Esophagus squamous epithelium (tissue), 5 donors: Measurements from ENCODE around the gene IL13. TPM values are rescaled to one million over a fixed set of nuclear protein-coding genes. Genes with fewer than 3 reads are reported as not detected.

Source experiments
- DNase-seq: peaks from one replicate; lab custom pipeline; 2025; lab: John Stamatoyannopoulos, UW
- H3K27ac ChIP-seq, 4 donors: fragments of 200-600 bp; sonication (generic); one replicate each; pipeline ENCODE4 v1.5.1; 2016 to 2019; ENCODE audit warnings: mild to moderate bottlenecking in 1 of 4
- H3K27me3 ChIP-seq, 4 donors: fragments of 200-600 bp; sonication (generic); 1 replicate in 3 of 4; 2 replicates in 1 of 4; pipeline versions ENCODE4 v1.5.1 to v1.6.0; 2017 to 2021; ENCODE audit warnings: antibody characterized with exemption in 1 of 4
- H3K36me3 ChIP-seq, 3 donors: fragments of 200-600 bp; sonication (generic); one replicate each; pipeline ENCODE4 v1.5.1; 2016 to 2019
- H3K4me1 ChIP-seq, 3 donors: fragments of 200-600 bp; sonication (generic); one replicate each; pipeline ENCODE4 v1.5.1; 2017 to 2019
- H3K4me3 ChIP-seq, 4 donors: fragments of 200-600 bp; sonication (generic); 1 replicate in 3 of 4; 2 replicates in 1 of 4; pipeline ENCODE4 v1.5.1; 2016 to 2019; ENCODE audit warnings: mild to moderate bottlenecking in 2 of 4, moderate library complexity in 1 of 4
- H3K9me3 ChIP-seq, 3 donors: fragments of 200-600 bp; sonication (generic); one replicate each; pipeline ENCODE4 v1.5.1; 2016 to 2019
- POLR2A ChIP-seq, 4 donors: fragments of 450-650 bp; IDR thresholded peaks; one replicate each; pipeline ENCODE4 v1.6.1; 2017; ENCODE audit warnings: antibody characterized with exemption in 4 of 4, mild to moderate bottlenecking in 4 of 4, moderate library complexity in 3 of 4
- WGBS, 2 donors: methylation state at CpG; one replicate each; pipeline ENCODE4 v1.1.5; 2018; 5-methylcytosine and 5-hydroxymethylcytosine counted together
- intact Hi-C: fragments of 100-400 bp; cut with DNase I; formaldehyde crosslinking; loops from one replicate; pipeline ENCODE4 v1.15.0; 2022
- total RNA-seq, 4 donors: library from RNA; depleted of rRNA; stranded (reverse); fragments of >200 nt; gene quantifications; one replicate each; pipeline ENCODE4 v1.1.0, GENCODE V29; 2016
- TF ChIP-seq, protein P1 (sequence below), 6 experiments: fragments of 450-650 bp in 4 of 6; fragments of 200-600 bp in 2 of 6; sonication (generic) in 2 of 6; IDR thresholded peaks; one replicate each; pipeline ENCODE4 v1.5.1; 2016 to 2019; ENCODE audit warnings: antibody characterized with exemption in 6 of 6, mild to moderate bottlenecking in 4 of 6, moderate library complexity in 4 of 6
- donor health status: DM: yes; HTN: yes; CAD: no.

Gene IL13
- total RNA-seq, 4 donors from 2014 or later: not detected

DNA sequence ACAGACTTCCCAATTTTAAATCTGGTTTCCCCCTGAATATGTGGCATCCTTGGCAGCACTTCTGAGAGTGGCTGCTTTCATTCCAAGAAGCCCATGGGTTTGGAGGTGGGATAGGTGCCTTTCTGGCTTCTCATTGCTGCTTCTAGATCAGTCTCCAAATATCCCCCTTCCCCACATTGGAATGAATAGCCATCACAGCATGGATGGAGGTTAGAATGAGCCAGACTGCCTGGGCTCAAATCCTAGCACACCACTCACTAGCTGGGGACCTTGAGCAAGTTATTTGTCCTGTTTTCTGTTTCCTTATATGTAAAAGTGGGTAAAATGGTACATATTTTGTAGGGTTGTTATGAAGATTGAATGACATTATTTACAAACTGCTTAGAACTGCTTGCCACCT lies 13.8 kb upstream of the IL13 start:
- H3K27ac ChIP-seq: no peak overlapping the region
- H3K27me3 ChIP-seq: no peaks in the 10 kb centered on the region
- H3K36me3 ChIP-seq: peaks cover 5 to 58% (median 11%) of the 10 kb centered on the region in 3 donors
- intact Hi-C loops: no loop called here
- H3K9me3 ChIP-seq: peaks cover 0 to 9% (median 0%) of the 10 kb centered on the region in 3 donors
- H3K4me1 ChIP-seq: no peaks in the 10 kb centered on the region
- DNase-seq: no peak
- no peak overlapping the region for H3K4me3 ChIP-seq
- TF ChIP-seq, protein P1, sequence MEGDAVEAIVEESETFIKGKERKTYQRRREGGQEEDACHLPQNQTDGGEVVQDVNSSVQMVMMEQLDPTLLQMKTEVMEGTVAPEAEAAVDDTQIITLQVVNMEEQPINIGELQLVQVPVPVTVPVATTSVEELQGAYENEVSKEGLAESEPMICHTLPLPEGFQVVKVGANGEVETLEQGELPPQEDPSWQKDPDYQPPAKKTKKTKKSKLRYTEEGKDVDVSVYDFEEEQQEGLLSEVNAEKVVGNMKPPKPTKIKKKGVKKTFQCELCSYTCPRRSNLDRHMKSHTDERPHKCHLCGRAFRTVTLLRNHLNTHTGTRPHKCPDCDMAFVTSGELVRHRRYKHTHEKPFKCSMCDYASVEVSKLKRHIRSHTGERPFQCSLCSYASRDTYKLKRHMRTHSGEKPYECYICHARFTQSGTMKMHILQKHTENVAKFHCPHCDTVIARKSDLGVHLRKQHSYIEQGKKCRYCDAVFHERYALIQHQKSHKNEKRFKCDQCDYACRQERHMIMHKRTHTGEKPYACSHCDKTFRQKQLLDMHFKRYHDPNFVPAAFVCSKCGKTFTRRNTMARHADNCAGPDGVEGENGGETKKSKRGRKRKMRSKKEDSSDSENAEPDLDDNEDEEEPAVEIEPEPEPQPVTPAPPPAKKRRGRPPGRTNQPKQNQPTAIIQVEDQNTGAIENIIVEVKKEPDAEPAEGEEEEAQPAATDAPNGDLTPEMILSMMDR (IDR thresholded peaks at IDR 0.05): no peak
- no peak for TF ChIP-seq POLR2A (IDR thresholded peaks at IDR 0.05)

- Histone ChIP-seq H3K4me3 (no peak overlapping the region), H3K4me1 (no peaks in the 10 kb centered on the region), H3K27ac (no peak overlapping the region), H3K36me3 (peaks cover 4 to 32% (median 8%) of the 10 kb centered on the region in 3 donors), H3K9me3 (peaks cover 0 to 9% (median 0%) of the 10 kb centered on the region in 3 donors), H3K27me3 (no peaks in the 10 kb centered on the region)
- intact Hi-C loops: no loop called here
- 73 to 88% methylated on average over 11 of the region's 11 CpGs for WGBS, 2 donors
- no peak for DNase-seq
- no peak for TF ChIP-seq POLR2A (IDR thresholded peaks at IDR 0.05)
- TF ChIP-seq, protein P1 (IDR thresholded peaks at IDR 0.05): no peak
Observed at GRCh38 chr5:132646583-132647266, 11.2 kb upstream of the IL13 start.

DNA sequence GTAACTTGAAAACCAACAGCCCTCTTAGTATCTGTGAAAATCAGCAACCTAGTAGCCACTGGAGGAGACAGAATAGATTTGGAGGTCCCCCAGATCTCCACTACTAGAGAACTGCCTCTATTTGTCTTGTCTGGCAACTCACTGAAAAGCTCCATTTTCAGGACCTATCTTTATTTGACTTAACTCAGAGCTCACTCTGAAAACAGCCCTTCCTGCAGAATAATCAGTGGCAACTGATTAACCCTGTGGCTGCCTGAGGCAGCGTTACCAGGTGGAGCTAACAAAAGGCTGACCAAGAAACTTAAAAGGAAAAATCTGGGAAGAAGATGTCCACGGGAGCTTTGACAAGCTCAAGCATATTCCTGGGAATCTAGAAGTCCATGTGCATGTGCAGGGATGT lies 10.5 kb upstream of the IL13 start:
- H3K36me3 ChIP-seq: peaks cover under 1 to 25% (median 4%) of the 10 kb centered on the region in 3 donors
- no peak for DNase-seq
- no peak for TF ChIP-seq POLR2A (IDR thresholded peaks at IDR 0.05)
- TF ChIP-seq, protein P1 (IDR thresholded peaks at IDR 0.05): no peak
- no peak overlapping the region for H3K27ac ChIP-seq
- H3K9me3 ChIP-seq: peaks cover 0 to 9% (median 0%) of the 10 kb centered on the region in 3 donors
- intact Hi-C loops: no loop called here
- H3K4me1 ChIP-seq: no peaks in the 10 kb centered on the region
- no peak overlapping the region for H3K4me3 ChIP-seq
- peaks cover 0 to 1% (median 0%) of the 10 kb centered on the region in 4 donors for H3K27me3 ChIP-seq
- WGBS, 2 donors: 75 to 100% methylated on average over 1 to 2 of the region's 2 CpGs

DNA sequence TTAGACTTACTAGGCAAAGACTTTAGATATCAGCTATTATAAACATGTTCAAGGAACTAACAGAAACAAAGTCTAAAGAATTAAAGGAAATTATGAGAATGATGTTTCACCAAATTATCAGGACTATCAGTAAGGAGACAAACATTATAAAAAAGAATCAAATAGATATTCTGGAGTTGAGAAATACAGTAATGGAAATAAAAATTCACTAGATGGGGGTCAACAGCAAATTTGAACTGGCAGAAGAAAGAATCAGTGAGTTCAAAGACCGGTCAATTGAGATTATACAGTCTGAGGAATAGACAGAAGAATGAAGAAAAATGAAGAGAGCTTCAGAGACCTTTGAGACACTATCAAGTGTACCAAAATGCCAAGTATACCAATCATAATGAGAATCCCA lies 9.6 kb upstream of the IL13 start:
- no peak overlapping the region for H3K27ac ChIP-seq
- TF ChIP-seq, protein P1 (IDR thresholded peaks at IDR 0.05): no peak
- no peak for TF ChIP-seq POLR2A (IDR thresholded peaks at IDR 0.05)
- no peak overlapping the region for H3K4me3 ChIP-seq
- WGBS, 2 donors: 94 to 100% methylated on average over 1 of the region's 1 CpG
- H3K4me1 ChIP-seq: no peaks in the 10 kb centered on the region
- no peak for DNase-seq
- H3K27me3 ChIP-seq: peaks cover 0 to 10% (median 0%) of the 10 kb centered on the region in 4 donors
- intact Hi-C loops: no loop called here
- H3K9me3 ChIP-seq: peaks cover 0 to 9% (median 0%) of the 10 kb centered on the region in 3 donors
- H3K36me3 ChIP-seq: peaks cover 0 to 16% (median 0%) of the 10 kb centered on the region in 3 donors

GRCh38 chr5:132651838-132652469 lies 6.0 kb upstream of the IL13 start:
- H3K9me3 ChIP-seq: peaks cover 0 to 9% (median 0%) of the 10 kb centered on the region in 3 donors
- no peak for DNase-seq
- H3K36me3 ChIP-seq: no peaks in the 10 kb centered on the region
- WGBS, 2 donors: 66 to 75% methylated on average over 4 of the region's 4 CpGs
- intact Hi-C loops: no loop called here
- H3K27ac ChIP-seq: no peak overlapping the region
- H3K4me3 ChIP-seq: no peak overlapping the region
- H3K27me3 ChIP-seq: peaks cover 0 to 46% (median 7%) of the 10 kb centered on the region in 4 donors
- H3K4me1 ChIP-seq: peaks cover 8 to 15% (median 10%) of the 10 kb centered on the region in 3 donors
- no peak for TF ChIP-seq POLR2A (IDR thresholded peaks at IDR 0.05)
